AG04449 (cell line): Measurements from ENCODE around the gene C3.

ENCODE experiments used
- CTCF ChIA-PET: fragments of 350-600 bp; formaldehyde crosslinking; extraction: SDS; loops from one replicate; lab custom pipeline; 2021; ENCODE audit warnings: antibody characterized with exemption; lab: Yijun Ruan, JAX
- POLR2A ChIA-PET: fragments of 400-600, 350-600 bp; formaldehyde crosslinking; extraction: SDS; loops from one replicate; lab custom pipeline; 2020; ENCODE audit warnings: antibody characterized with exemption, inconsistent platforms; lab: Yijun Ruan, JAX
- DNase-seq: peaks from one replicate; pipeline ENCODE4 v3.0.0-alpha.2; 2010; ENCODE audit warnings: low read depth, low spot score
- H3K4me3 ChIP-seq: 2 replicates; pipeline ENCODE4 v1.5.1; 2011; ENCODE audit warnings: low read depth, mild to moderate bottlenecking, control low read depth, low read length
- TF ChIP-seq, protein P1 (sequence below): IDR thresholded peaks from one replicate; pipeline ENCODE4 v1.5.1; 2011; ENCODE audit warnings: mild to moderate bottlenecking, moderate library complexity, low read length, control low read depth, inconsistent platforms; ENCODE audit not compliant: insufficient read depth; ENCODE audit errors: missing control alignments

The C3 gene

DNA sequence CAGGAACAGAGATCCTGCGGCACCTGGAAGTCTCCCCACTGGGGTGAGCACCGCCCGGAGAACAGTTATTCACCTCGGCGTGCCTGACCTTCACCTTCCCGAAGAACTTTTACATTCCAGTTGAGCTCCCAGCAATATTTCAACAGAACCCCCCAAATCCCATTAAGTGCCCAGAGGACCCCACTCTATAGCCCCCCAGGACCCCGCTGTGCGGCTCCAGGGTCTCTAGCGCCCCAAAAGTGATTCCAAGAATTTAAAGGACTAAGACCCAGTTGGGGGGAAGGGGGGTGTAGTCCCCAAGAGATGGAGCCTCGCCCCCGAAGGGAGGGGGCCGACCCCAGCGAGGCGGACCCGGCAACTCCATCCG is 16.4 kb upstream of the C3 start:
- CTCF ChIA-PET, result interaction anchor here (1.0 to 4.4 kb wide), 8 partner anchors 9 to 261 kb away, joined by 3 to 131 read pairs (median 6); no protein-coding TSS in a partner anchor
- H3K4me3 ChIP-seq, result peak overlapping the region; percentile 76
- POLR2A ChIA-PET, result interaction anchor here (0.6 to 1.0 kb wide), 5 partner anchors 126 to 365 kb away, joined by 3 to 11 read pairs (median 4); partner anchors contain the start of genes ALKBH7, KHSRP and TNFSF9
- TF ChIP-seq, protein P1, sequence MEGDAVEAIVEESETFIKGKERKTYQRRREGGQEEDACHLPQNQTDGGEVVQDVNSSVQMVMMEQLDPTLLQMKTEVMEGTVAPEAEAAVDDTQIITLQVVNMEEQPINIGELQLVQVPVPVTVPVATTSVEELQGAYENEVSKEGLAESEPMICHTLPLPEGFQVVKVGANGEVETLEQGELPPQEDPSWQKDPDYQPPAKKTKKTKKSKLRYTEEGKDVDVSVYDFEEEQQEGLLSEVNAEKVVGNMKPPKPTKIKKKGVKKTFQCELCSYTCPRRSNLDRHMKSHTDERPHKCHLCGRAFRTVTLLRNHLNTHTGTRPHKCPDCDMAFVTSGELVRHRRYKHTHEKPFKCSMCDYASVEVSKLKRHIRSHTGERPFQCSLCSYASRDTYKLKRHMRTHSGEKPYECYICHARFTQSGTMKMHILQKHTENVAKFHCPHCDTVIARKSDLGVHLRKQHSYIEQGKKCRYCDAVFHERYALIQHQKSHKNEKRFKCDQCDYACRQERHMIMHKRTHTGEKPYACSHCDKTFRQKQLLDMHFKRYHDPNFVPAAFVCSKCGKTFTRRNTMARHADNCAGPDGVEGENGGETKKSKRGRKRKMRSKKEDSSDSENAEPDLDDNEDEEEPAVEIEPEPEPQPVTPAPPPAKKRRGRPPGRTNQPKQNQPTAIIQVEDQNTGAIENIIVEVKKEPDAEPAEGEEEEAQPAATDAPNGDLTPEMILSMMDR, result no peak
- DNase-seq, result no peak

DNA sequence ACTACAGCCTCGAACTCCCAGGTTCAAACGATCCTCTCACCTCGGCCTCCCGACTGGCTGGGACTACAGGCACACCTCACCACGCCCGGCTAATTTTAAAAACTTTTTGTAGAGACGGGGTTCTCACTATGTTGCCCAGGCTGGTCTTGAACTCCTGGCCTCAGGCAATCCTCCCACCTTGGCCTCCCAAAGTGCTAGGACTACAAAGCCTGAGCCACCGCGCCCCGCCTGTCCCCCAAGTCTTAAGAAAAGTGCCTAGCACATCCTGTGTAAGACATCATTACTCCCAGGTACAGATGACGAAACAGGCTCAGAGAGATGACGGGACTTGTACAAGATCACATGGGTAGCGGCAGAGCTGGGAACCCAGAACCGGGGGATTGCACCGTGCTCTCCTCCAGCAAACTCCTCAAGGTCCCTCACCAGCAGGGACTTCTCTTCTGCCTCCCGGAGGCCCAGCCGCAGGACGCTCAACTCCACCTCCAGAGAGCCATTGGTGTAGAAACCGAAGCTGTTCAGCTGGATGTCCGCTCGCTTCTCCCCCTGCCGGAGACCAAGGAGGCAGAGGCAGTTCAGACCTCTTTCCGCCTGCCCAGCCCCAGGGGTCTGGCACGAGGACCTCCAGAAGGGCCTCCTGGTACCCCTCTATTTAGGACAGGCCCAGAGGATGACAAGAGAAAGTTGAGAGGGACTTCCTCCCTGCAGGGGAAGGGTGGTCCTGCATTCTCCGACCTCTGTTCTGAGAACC is 15.9 kb upstream of the C3 start:
- ChIA-PET CTCF (interaction anchor here (1.0 to 4.4 kb wide), 8 partner anchors 8 to 260 kb away, joined by 3 to 131 read pairs (median 6); no protein-coding TSS in a partner anchor), POLR2A (interaction anchor here (0.6 to 1.0 kb wide), 4 partner anchors 127 to 364 kb away, joined by 3 to 11 read pairs (median 4); partner anchors contain the start of genes ALKBH7 and TNFSF9)
- H3K4me3 ChIP-seq, result peak overlapping the region; percentile 76
- DNase-seq, result peak; percentile 52
- TF ChIP-seq, protein P1, result peak; percentile 85

DNA sequence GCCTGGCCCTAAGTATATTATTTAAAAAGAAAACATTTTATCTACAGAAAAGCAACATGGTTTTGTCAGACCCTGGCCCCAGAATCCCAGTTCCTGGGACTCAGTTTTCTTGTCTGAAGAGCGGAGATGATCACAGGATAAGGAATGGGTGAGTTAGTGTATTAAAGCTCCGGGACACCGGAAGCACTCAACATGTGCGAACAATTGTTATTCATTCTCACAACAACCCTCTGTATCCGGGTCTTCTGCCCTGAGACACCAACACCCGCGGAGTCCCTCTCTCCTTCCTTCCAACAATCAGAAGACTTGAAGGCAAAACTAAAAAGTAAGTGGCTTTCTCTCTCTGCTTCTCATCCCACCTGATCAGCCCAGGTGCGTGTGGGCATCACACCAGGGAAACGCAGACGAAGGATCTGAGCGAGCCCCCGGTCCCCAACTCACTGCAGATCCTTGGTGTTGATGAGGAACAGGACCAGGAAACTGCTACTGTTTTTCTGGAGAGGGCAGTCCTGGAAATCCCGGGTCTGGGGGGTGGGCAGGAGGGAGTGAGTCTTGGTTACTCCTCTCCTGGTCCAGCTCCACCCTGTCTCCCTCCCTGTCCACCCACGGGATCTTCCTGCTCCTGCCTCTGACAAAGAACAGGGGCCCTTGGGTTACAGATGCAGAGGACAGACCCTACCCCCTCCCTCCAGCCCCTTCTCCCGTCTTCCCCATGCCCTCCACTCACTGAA is 14.9 kb upstream of the C3 start:
- DNase-seq, result no peak
- POLR2A ChIA-PET, result no interaction called here
- CTCF ChIA-PET, result interaction anchor here (1.2 to 4.4 kb wide), 4 partner anchors 10 to 218 kb away, joined by 5 to 131 read pairs (median 8); no protein-coding TSS in a partner anchor
- TF ChIP-seq, protein P1, result no peak
- H3K4me3 ChIP-seq, result peak overlapping the region; percentile 76

DNA sequence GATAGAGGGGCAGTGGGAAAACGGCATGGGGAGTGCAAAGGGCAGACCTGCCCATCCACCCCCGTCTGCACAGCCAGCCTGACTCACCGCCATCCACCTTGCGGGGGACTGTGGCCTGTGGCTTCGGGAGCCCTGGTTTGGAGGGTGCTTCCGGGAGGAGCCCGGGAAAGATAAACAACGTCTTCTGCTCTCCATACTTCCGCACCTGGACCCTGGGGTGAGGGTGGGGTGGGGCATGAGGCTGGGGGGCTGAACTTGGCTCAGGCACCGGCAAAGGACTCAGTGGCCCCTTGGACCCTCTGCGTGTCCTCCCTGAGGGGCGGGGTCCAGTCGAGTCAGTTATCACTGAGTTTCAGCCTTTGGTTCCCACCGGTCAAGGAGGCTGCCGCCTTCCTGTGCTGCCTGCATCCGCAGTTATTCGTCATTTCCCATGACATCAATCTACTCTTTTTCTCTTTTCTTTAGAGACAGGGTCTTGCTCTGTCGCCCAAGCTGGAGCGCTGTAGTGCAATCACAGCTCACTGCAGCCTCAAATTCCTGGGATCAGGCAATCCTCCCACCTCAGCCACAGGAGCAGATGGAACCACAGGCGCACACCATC is 13.7 kb upstream of the C3 start:
- TF ChIP-seq, protein P1, result no peak
- H3K4me3 ChIP-seq, result no peak overlapping the region
- no peak for DNase-seq
- CTCF ChIA-PET, result interaction anchor here (1.1 to 1.3 kb wide), 2 partner anchors 13 to 203 kb away, joined by 3 to 4 read pairs; partner anchors contain the start of genes C3 and TNFSF9
- POLR2A ChIA-PET, result no interaction called here

DNA sequence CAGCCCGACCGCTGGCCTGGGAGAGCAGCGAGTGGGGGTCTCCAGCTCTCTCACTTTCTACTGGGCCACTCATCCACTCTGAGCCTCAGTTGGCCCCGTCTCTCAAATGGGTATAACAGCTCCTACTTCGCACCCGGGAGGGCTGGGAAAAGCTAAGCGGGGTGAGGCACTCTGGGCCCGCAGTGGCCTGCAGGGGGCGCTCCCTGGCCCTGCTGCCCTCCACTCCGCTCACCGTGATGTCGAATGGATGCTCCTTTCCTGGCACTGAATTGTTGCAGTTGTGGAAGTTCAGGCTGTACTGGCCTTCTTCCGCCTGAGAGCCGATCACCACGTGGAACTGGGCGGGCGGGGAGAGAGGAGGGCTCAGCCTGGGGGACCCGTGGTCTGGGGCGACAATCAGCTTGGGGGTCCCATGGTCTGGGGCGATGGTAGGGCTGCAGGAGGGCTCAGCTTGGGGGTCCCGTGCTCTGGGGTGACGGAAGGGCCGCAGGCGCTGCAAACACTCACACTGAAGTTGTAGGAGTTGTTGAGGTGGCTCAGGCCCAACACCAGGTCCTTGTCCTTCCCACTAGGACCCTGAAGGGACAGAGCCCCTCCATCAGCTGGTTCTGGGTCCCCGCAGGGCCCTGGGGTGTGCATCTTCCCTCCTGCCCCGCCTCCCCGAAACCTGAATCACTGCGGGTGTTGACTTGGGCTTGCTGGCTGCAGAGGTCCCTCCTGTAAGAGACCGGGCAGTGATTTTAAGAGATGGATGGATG is 13.1 kb upstream of the C3 start:
- ChIA-PET POLR2A (no interaction called here), CTCF (interaction anchor here (0.8 to 1.3 kb wide), 4 partner anchors 13 to 216 kb away, joined by 3 to 4 read pairs (median 4); partner anchors contain the start of genes C3 and TNFSF9)
- TF ChIP-seq, protein P1, result no peak
- DNase-seq, result no peak
- no peak overlapping the region for H3K4me3 ChIP-seq
